GM18870 (cell line): ENCODE results near the gene COL21A1.

Source experiments
- ATAC-seq: cut with Tn5 transposase; IDR thresholded peaks from one replicate; pipeline ENCODE4 v1.9.1; 2021; ENCODE audit warnings: moderate library complexity; ENCODE audit not compliant: unreplicated experiment

Gene COL21A1

GRCh38 chr6:56193846-56194245 is 53.5 kb downstream of the COL21A1 start:
- ATAC-seq = no peak

- ATAC-seq = no peak
Measured at GRCh38 chr6:56188429-56188828, 59.0 kb downstream of the COL21A1 start.

GRCh38 chr6:56187686-56188085 is 59.7 kb downstream of the COL21A1 start:
- ATAC-seq = no peak

- no peak for ATAC-seq
Measured at GRCh38 chr6:56176741-56177140, 70.6 kb downstream of the COL21A1 start.

GRCh38 chr6:56173228-56173627 is 74.2 kb downstream of the COL21A1 start:
- ATAC-seq = no peak

GRCh38 chr6:56172144-56172543 is 75.2 kb downstream of the COL21A1 start:
- ATAC-seq = no peak

GRCh38 chr6:56169366-56169765 is 78.0 kb downstream of the COL21A1 start:
- no peak for ATAC-seq

- no peak for ATAC-seq
Measured at GRCh38 chr6:56168596-56168995, 78.8 kb downstream of the COL21A1 start.

- ATAC-seq = no peak
Measured at GRCh38 chr6:56162081-56162480, 85.3 kb downstream of the COL21A1 start.

- ATAC-seq = no peak
Measured at GRCh38 chr6:56160489-56160888, 86.9 kb downstream of the COL21A1 start.

- no peak for ATAC-seq
Measured at GRCh38 chr6:56158571-56158970, 88.8 kb downstream of the COL21A1 start.

GRCh38 chr6:56156643-56157042 is 90.7 kb downstream of the COL21A1 start:
- ATAC-seq = no peak

GRCh38 chr6:56155634-56156141 is 91.7 kb downstream of the COL21A1 start:
- no peak for ATAC-seq

- ATAC-seq = no peak
Measured at GRCh38 chr6:56154076-56154475, 93.3 kb downstream of the COL21A1 start.

- ATAC-seq = no peak
Measured at GRCh38 chr6:56152611-56153010, 94.8 kb downstream of the COL21A1 start.

GRCh38 chr6:56151609-56152224 is 95.7 kb downstream of the COL21A1 start:
- ATAC-seq = no peak

- ATAC-seq = no peak
Measured at GRCh38 chr6:56148488-56149186, 98.7 kb downstream of the COL21A1 start.

- no peak for ATAC-seq
Measured at GRCh38 chr6:56147766-56148165, 99.6 kb downstream of the COL21A1 start.

GRCh38 chr6:56146086-56146485 is 101.3 kb downstream of the COL21A1 start:
- no peak for ATAC-seq

GRCh38 chr6:56145616-56146015 is 101.8 kb downstream of the COL21A1 start:
- no peak for ATAC-seq

- ATAC-seq = no peak
Measured at GRCh38 chr6:56144538-56145324, 102.6 kb downstream of the COL21A1 start.

GRCh38 chr6:56143796-56144195 is 103.6 kb downstream of the COL21A1 start:
- ATAC-seq = no peak
